Measurements from ENCODE around the gene ZNF76.

GRCh38 chr6:35330541-35331119 is 71.1 kb downstream of the ZNF76 start:
- TF ChIP-seq POLR2A (IDR thresholded peaks at IDR 0.05; ENCODE audit: low read depth, low read length), result no peak
- no peak for TF ChIP-seq POLR2AphosphoS5 (IDR thresholded peaks at IDR 0.05; ENCODE audit: low read depth, low read length)
- TF ChIP-seq TAF1 (IDR thresholded peaks at IDR 0.05; ENCODE audit: borderline replicate concordance, low read depth, low read length), result no peak

Measured in GM12892 (cell line).